ENCODE results near the gene MRS2.

DNA sequence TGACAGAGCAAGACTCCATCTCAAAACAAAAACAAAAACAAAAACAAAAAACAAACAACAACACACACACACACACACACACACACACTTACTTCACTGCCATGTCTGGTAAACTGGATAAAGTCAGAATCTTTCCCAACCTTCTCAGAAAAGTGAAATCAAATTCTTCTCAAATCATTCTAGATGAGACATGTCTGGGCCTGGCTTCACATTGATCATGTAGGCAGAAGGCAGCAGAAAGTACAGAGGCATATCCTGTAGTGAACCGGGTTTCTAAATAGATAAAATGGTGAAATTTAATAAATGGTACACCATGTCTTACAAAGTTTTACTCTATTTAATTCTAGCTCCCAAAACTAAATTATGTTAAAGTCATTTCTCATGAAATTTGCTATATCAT, 14.9 kb upstream of the MRS2 start:
- TF ChIP-seq XRCC3 (IDR thresholded peaks at IDR 0.05), result no peak
- TF ChIP-seq POLR2A (conservative IDR thresholded peaks at IDR 0.05), result no peak
- TF ChIP-seq FUS (optimal IDR thresholded peaks at IDR 0.05; ENCODE audit: low read depth, low read length), result no peak
- TF ChIP-seq ZZZ3 (IDR thresholded peaks at IDR 0.05), result no peak
- TF ChIP-seq MGA (IDR thresholded peaks at IDR 0.05), result no peak
- TF ChIP-seq, protein P1, sequence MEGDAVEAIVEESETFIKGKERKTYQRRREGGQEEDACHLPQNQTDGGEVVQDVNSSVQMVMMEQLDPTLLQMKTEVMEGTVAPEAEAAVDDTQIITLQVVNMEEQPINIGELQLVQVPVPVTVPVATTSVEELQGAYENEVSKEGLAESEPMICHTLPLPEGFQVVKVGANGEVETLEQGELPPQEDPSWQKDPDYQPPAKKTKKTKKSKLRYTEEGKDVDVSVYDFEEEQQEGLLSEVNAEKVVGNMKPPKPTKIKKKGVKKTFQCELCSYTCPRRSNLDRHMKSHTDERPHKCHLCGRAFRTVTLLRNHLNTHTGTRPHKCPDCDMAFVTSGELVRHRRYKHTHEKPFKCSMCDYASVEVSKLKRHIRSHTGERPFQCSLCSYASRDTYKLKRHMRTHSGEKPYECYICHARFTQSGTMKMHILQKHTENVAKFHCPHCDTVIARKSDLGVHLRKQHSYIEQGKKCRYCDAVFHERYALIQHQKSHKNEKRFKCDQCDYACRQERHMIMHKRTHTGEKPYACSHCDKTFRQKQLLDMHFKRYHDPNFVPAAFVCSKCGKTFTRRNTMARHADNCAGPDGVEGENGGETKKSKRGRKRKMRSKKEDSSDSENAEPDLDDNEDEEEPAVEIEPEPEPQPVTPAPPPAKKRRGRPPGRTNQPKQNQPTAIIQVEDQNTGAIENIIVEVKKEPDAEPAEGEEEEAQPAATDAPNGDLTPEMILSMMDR (IDR thresholded peaks at IDR 0.05 in 2 of 3, conservative IDR thresholded peaks at IDR 0.05 in 1 of 3; ENCODE audit: insufficient read depth in 2 of 3, low read depth in 1 of 3, low read length in 3 of 3), result no peak
- no peak for TF ChIP-seq TOE1 (IDR thresholded peaks at IDR 0.05; ENCODE audit: borderline replicate concordance)
- TF ChIP-seq TOE1 (CRISPR knock-in tag; IDR thresholded peaks at IDR 0.05; ENCODE audit: borderline replicate concordance, low read depth), result no peak
- TF ChIP-seq BDP1 (IDR thresholded peaks at IDR 0.05; ENCODE audit: insufficient read depth, insufficient read length), result no peak

Measured in K562 (cell line).